ENCODE measurements around the gene LYST.

Gene LYST

GRCh38 chr1:235650341-235651169 is 216.2 kb downstream of the LYST start:
- H3K4me1 ChIP-seq (ENCODE audit: insufficient read depth, low read length, severe bottlenecking), result no peaks in the 10 kb centered on the region
- no peak overlapping the region for H2AFZ ChIP-seq (ENCODE audit: low read length)
- H3K9me2 ChIP-seq (ENCODE audit: low read depth, low read length), result no peaks in the 10 kb centered on the region
- H3K4me2 ChIP-seq (ENCODE audit: low read length), result no peak overlapping the region
- H4K20me1 ChIP-seq (ENCODE audit: insufficient read depth, low read length), result no peaks in the 10 kb centered on the region
- H3K4me3 ChIP-seq (ENCODE audit: low read depth, low read length, poor library complexity, severe bottlenecking), result no peak overlapping the region
- H3F3A ChIP-seq (ENCODE audit: insufficient read depth, low read length), result no peaks in the 10 kb centered on the region
- H3K36me3 ChIP-seq (ENCODE audit: insufficient read depth, low read length), result no peaks in the 10 kb centered on the region
- no peaks in the 10 kb centered on the region for H3K9me3 ChIP-seq (ENCODE audit: low read length)
- no peaks in the 10 kb centered on the region for H3K79me2 ChIP-seq (ENCODE audit: insufficient read depth, low read length)
- H3K9ac ChIP-seq (ENCODE audit: low read length), result no peak overlapping the region
- TF ChIP-seq EZH2 (IDR thresholded peaks at IDR 0.05; ENCODE audit: borderline replicate concordance, low read length), result no peak
- H3K27me3 ChIP-seq (ENCODE audit: insufficient read depth, low read length), result no peaks in the 10 kb centered on the region
- H3K27ac ChIP-seq (ENCODE audit: low read depth, low read length, poor library complexity, severe bottlenecking), result no peak overlapping the region

DNA sequence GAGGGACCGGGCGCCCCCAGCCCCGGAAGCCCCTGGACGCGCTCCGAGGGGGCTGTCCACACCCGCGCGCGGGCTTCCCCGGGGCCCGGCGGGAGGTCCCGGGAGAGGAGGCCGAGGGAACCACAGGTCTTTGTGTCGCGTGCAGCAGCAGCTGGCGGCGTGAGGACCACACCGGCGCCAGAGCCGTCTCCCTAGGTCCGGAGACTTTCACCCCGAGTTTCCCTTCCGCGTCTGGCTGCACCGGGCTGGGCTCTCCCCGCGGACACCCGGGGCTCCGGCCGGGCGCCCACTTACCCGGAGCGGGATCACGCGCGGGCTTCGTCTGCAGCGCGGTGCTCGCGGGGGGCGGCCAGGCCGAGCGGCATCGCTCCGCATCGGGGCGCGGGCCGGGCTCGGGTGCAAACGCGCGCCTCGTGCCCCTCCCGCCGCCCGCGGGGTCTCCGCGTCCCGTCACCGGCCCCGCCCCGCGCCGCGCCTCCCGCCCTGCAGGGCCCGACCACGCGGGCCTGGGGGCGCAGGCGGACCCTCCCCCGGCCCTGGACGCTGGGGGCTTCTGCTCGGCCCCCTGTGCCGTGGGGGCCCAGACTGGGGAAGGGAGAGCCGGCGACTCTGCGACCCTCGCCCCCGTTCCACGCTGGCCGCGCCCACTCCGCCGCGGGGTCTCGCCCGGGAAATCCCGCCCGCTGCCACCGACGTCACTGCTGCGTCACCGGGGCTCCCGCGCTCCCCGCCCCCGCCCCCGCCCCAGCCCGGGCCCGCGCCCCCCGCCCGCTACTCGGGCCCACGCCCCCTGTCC is 217.1 kb downstream of the LYST start, which contains the start of gene GNG4:
Gene GNG4 (minus strand): TSS at position 417 of the 796 bp plus-strand sequence. CDS start 65,946 bp downstream, outside the sequence.
- no peak within 1 kb of the TSS for H3K9ac ChIP-seq (ENCODE audit: low read length)
- H3K4me3 ChIP-seq (ENCODE audit: low read depth, low read length, poor library complexity, severe bottlenecking), result no peak within 1 kb of the TSS
- no peak within 1 kb of the TSS for H2AFZ ChIP-seq (ENCODE audit: low read length)
- TF ChIP-seq, protein P1, sequence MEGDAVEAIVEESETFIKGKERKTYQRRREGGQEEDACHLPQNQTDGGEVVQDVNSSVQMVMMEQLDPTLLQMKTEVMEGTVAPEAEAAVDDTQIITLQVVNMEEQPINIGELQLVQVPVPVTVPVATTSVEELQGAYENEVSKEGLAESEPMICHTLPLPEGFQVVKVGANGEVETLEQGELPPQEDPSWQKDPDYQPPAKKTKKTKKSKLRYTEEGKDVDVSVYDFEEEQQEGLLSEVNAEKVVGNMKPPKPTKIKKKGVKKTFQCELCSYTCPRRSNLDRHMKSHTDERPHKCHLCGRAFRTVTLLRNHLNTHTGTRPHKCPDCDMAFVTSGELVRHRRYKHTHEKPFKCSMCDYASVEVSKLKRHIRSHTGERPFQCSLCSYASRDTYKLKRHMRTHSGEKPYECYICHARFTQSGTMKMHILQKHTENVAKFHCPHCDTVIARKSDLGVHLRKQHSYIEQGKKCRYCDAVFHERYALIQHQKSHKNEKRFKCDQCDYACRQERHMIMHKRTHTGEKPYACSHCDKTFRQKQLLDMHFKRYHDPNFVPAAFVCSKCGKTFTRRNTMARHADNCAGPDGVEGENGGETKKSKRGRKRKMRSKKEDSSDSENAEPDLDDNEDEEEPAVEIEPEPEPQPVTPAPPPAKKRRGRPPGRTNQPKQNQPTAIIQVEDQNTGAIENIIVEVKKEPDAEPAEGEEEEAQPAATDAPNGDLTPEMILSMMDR (IDR thresholded peaks at IDR 0.05; ENCODE audit: low read length), result no peak
- no peak for TF ChIP-seq EZH2 (IDR thresholded peaks at IDR 0.05; ENCODE audit: borderline replicate concordance, low read length)
- H3K27ac ChIP-seq (ENCODE audit: low read depth, low read length, poor library complexity, severe bottlenecking), result no peak within 1 kb of the TSS
- no peaks in the 10 kb centered on the region for H3K9me3 ChIP-seq (ENCODE audit: low read length)
- H3K36me3 ChIP-seq (ENCODE audit: insufficient read depth, low read length), result no peaks in the 10 kb centered on the region
- peak within 1 kb of the TSS; percentile 36; the same call in 1 of the 2 replicates for H3K4me2 ChIP-seq (ENCODE audit: low read length)
- H3K4me1 ChIP-seq (ENCODE audit: insufficient read depth, low read length, severe bottlenecking), result no peaks in the 10 kb centered on the region
- no peaks in the 10 kb centered on the region for H3K9me2 ChIP-seq (ENCODE audit: low read depth, low read length)
- no peaks in the 10 kb centered on the region for H3K79me2 ChIP-seq (ENCODE audit: insufficient read depth, low read length)
- H4K20me1 ChIP-seq (ENCODE audit: insufficient read depth, low read length), result no peaks in the 10 kb centered on the region
- H3F3A ChIP-seq (ENCODE audit: insufficient read depth, low read length), result no peaks in the 10 kb centered on the region
- H3K27me3 ChIP-seq (ENCODE audit: insufficient read depth, low read length), result no peaks in the 10 kb centered on the region

DNA sequence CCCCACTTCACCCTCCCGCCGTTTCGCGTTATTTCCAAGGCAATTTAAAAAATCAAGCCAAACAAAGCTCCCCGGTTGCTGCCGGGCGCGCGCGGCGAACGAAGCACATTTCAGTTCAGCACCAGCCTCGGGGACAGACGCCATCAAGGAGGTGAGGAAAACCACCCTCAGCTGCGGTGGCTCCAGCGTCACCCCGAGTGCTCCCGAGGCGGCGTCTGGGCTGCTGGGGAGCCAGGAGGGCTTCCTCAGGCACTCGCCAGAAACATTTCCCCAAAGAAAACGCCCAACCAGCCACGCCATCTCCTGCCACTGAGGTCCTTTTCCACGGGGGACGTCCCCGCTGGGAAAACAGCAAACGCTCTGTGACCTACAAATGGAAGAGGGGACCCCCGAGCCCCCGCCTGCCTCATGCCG is 217.7 kb downstream of the LYST start:
- H3K27ac ChIP-seq (ENCODE audit: low read depth, low read length, poor library complexity, severe bottlenecking), result no peak overlapping the region
- H3K79me2 ChIP-seq (ENCODE audit: insufficient read depth, low read length), result no peaks in the 10 kb centered on the region
- no peaks in the 10 kb centered on the region for H3F3A ChIP-seq (ENCODE audit: insufficient read depth, low read length)
- no peak overlapping the region; the same call in 1 of the 2 replicates for H3K4me2 ChIP-seq (ENCODE audit: low read length)
- TF ChIP-seq, protein P1 (IDR thresholded peaks at IDR 0.05; ENCODE audit: low read length), result no peak
- TF ChIP-seq EZH2 (IDR thresholded peaks at IDR 0.05; ENCODE audit: borderline replicate concordance, low read length), result no peak
- no peak overlapping the region for H3K4me3 ChIP-seq (ENCODE audit: low read depth, low read length, poor library complexity, severe bottlenecking)
- H3K4me1 ChIP-seq (ENCODE audit: insufficient read depth, low read length, severe bottlenecking), result no peaks in the 10 kb centered on the region
- no peaks in the 10 kb centered on the region for H3K9me2 ChIP-seq (ENCODE audit: low read depth, low read length)
- no peak overlapping the region for H3K9ac ChIP-seq (ENCODE audit: low read length)
- no peaks in the 10 kb centered on the region for H4K20me1 ChIP-seq (ENCODE audit: insufficient read depth, low read length)
- no peaks in the 10 kb centered on the region for H3K9me3 ChIP-seq (ENCODE audit: low read length)
- H3K36me3 ChIP-seq (ENCODE audit: insufficient read depth, low read length), result no peaks in the 10 kb centered on the region
- H2AFZ ChIP-seq (ENCODE audit: low read length), result no peak overlapping the region
- H3K27me3 ChIP-seq (ENCODE audit: insufficient read depth, low read length), result no peaks in the 10 kb centered on the region

All from OCI-LY1 (cell line).